Hippocampal formation (tissue), 2 donors: ENCODE results near the gene DIRAS3.
"Not testable (repeated sequence)": the region's sequence is repeated elsewhere in the genome, so short reads cannot be mapped to it uniquely, and the experiment has no call there.

Experiments used
- DNase-seq, 2 donors: peaks; one replicate each; lab custom pipeline; 2025; lab: John Stamatoyannopoulos, UW

DIRAS3 gene

GRCh38 chr1:68049941-68050878, at the start of gene DIRAS3:
Gene DIRAS3 (minus strand): TSS chr1:68050627. CDS start chr1:68047297, 3,330 bp downstream.
- DNase-seq: no peak

GRCh38 chr1:68093737-68094136, 43.3 kb upstream of the DIRAS3 start:
- DNase-seq: no peak

GRCh38 chr1:68087184-68087583, 36.8 kb upstream of the DIRAS3 start:
- DNase-seq: no peak

GRCh38 chr1:68085752-68086151, 35.3 kb upstream of the DIRAS3 start:
- DNase-seq: no peak

GRCh38 chr1:68083686-68084085, 33.3 kb upstream of the DIRAS3 start:
- DNase-seq: no peak

GRCh38 chr1:68081775-68082283, 31.4 kb upstream of the DIRAS3 start:
- DNase-seq: no peak

GRCh38 chr1:68078647-68079046, 28.2 kb upstream of the DIRAS3 start:
- no peak for DNase-seq

- DNase-seq: no peak
Observed at GRCh38 chr1:68074472-68074871, 24.0 kb upstream of the DIRAS3 start.

GRCh38 chr1:68065766-68066165, 15.3 kb upstream of the DIRAS3 start:
- no peak for DNase-seq

- DNase-seq: not testable (repeated sequence)
Observed at GRCh38 chr1:68058053-68058452, 7.6 kb upstream of the DIRAS3 start.

GRCh38 chr1:68057564-68057963, 7.1 kb upstream of the DIRAS3 start:
- DNase-seq: no peak

- DNase-seq: no peak
Observed at GRCh38 chr1:68057050-68057449, 6.6 kb upstream of the DIRAS3 start.

- no peak for DNase-seq
Observed at GRCh38 chr1:68051475-68051874, 1.0 kb upstream of the DIRAS3 start.

- no peak for DNase-seq
Observed at GRCh38 chr1:68047659-68048026, 2.8 kb downstream of the DIRAS3 start.

GRCh38 chr1:68046885-68047658, 3.4 kb downstream of the DIRAS3 start:
- no peak for DNase-seq

GRCh38 chr1:68046423-68046822, 4.0 kb downstream of the DIRAS3 start:
- no peak for DNase-seq

- DNase-seq: no peak
Observed at GRCh38 chr1:68045511-68046180, 4.8 kb downstream of the DIRAS3 start.

- DNase-seq: no peak
Observed at GRCh38 chr1:68043443-68044090, 6.9 kb downstream of the DIRAS3 start.

GRCh38 chr1:68036946-68037345, 13.5 kb downstream of the DIRAS3 start:
- DNase-seq: no peak

GRCh38 chr1:68029444-68029843, 21.0 kb downstream of the DIRAS3 start:
- no peak for DNase-seq

- DNase-seq: no peak
Observed at GRCh38 chr1:68028566-68028965, 21.9 kb downstream of the DIRAS3 start.
